CD4-positive, alpha-beta T cell treated with Interleukin-10 for 1 hour (primary cell): Measurements from ENCODE around the gene PET100.

Source experiments
- DNase-seq: peaks from one replicate; pipeline ENCODE4 v3.0.0-alpha.2; 2020

Gene PET100

DNA sequence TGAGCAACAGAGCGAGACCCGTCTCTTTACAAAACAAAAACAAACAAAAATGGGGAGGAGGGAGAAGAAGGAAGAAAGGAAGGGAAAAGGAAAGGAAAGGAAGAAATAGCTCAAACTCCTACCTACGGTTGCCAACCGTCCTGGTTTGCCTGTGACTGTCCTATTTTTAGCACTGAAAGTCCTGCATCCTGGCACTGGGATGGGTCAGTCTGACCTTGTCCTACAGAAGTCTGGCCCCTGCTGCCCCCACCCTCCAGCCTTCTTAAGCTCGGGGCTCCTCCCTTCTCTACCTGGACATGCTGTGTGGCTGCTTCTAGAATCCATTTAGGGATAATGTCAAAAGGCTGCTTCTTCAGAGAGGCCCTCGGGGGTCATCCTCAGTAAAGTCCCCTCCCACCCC is 6.1 kb downstream of the PET100 start:
- DNase-seq, result no peak

GRCh38 chr19:7636317-7636690 is 6.7 kb downstream of the PET100 start:
- DNase-seq, result no peak

- DNase-seq, result peak; percentile 95
Observed at GRCh38 chr19:7636691-7637373, 7.2 kb downstream of the PET100 start, which contains the start of gene STXBP2. TSS of gene STXBP2 (plus strand) at chr19:7637110. CDS start at chr19:7637150, 40 bp downstream.

DNA sequence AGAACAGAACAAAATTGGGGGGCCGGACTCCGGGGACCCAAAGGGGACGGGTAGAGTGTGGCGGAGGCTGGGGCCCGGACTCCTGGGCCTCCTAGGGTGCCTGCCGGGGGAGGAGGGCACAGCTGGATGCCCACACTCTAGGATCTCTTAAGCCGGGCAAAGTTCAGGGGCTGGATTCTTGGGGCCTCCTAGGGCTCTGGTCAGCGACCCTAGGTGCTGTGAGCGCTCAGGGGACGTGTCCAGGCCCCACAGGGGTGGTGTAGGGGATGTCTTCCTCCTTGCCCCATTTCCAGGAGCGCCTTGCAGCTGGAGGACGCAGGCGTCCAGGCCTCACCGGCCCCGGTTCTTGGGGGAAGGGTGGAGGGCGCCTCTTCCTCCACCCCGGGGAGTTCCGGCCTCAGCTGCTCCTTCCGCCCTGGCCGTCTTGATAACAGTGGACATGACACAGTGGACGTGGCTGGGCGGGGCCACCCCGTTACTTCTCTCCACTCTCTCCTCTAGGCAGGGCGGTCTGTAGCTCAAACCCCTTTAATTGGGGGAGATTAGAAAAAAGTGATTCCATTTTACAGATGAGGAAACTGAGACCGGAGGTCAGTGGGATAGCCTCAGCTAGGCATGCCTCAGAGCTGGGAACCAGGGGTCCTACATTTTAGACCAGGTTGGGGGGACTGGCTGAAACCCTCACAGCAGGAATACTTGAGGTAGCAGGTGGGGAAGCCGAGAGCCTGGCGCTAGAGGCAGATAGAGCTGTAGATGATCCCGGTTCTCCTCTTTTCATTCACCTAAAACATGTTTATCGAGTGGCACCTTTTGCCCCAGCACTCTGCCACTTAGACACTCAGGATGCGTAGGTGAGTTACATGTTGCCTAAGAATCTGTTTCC is 8.0 kb downstream of the PET100 start:
- DNase-seq, result peak; percentile 35

- DNase-seq, result no peak
Observed at GRCh38 chr19:7638802-7639465, 9.3 kb downstream of the PET100 start.

DNA sequence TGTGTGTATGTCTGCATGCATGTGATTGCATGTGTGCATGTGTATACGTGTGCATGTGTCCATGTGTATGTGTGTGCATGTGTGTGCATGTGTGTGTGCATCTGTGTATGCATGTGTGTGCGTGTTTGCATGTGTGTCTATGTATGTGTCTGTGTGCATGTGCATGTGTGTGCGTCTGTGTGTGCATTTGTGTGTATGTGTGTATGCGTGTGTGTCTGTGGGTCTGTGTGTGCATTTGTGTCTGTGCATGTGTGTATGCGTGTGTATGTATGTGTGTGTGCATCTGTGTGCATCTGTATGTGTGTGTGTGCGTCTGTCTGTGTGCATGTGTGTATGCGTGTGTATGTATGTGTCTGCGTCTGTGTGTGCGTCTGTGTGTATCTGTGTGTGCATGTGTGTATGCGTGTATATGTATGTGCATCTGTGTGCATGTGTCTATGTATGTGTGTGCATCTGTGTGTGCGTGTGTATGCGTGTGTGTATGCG is 10.3 kb downstream of the PET100 start:
- DNase-seq, result no peak

- no peak for DNase-seq
Observed at GRCh38 chr19:7640803-7641202, 11.2 kb downstream of the PET100 start.

GRCh38 chr19:7641290-7642276 is 12.0 kb downstream of the PET100 start:
- no peak for DNase-seq

- no peak for DNase-seq
Observed at GRCh38 chr19:7642295-7643030, 12.9 kb downstream of the PET100 start.

GRCh38 chr19:7643031-7643415 is 13.4 kb downstream of the PET100 start:
- DNase-seq, result no peak

GRCh38 chr19:7643629-7644549 is 14.3 kb downstream of the PET100 start:
- peak; percentile 41 for DNase-seq

- no peak for DNase-seq
Observed at GRCh38 chr19:7644550-7644877, 14.9 kb downstream of the PET100 start.

DNA sequence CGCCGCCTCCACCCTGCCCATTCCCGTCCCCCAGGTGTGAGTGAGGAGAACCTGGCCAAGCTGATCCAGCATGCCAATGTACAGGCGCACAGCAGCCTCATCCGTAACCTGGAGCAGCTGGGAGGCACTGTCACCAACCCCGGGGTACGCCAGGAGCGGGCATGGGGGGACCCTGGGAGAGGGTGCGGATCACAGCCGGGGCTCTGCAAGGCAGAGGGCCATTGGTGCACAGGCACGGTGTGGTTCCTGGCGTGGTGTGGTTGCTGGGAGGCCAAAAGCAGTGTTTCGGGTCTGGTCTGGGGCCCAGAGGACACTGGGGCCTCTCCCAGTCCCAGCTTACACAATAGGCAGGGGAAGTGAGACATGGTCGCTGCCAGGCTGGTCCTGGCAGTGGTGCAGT is 15.6 kb downstream of the PET100 start:
- no peak for DNase-seq

DNA sequence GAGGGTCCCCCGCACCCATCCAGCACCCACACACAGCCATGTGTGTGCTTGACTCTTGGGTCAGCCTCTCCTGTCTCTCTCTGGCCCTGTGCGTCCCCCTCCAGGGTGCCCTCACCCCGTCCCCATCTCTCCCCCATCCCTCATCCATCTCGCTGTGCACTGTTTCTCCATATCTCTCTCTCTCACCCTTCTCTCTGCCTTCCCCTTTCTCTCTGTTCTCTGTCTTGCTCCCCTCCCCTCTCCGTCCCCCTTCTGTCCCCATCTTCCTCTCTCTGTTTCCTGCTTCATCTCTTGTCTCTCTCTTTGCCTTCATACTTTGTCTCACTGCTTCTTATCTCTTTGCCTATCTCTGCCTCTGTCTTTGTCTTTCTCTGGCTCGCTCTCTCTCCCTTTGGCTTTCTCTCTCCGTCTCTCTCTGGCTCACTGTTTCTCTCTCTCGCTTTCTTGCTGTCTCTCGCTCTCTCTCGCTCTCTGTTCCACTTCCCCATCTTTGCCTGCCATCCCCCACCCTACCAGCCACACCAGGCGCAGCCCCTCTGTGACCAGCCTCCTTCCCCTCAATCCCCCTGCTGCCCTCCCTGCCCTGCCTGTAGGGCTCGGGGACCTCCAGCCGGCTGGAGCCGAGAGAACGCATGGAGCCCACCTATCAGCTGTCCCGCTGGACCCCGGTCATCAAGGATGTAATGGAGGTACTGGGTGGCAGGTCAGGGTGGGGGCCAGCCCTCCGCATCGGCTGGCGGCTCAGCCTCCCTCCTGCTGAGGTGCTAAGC is 16.2 kb downstream of the PET100 start:
- DNase-seq, result no peak

GRCh38 chr19:7646426-7646700 is 16.8 kb downstream of the PET100 start:
- DNase-seq, result no peak

- DNase-seq, result no peak
Observed at GRCh38 chr19:7647156-7647555, 17.6 kb downstream of the PET100 start.

DNA sequence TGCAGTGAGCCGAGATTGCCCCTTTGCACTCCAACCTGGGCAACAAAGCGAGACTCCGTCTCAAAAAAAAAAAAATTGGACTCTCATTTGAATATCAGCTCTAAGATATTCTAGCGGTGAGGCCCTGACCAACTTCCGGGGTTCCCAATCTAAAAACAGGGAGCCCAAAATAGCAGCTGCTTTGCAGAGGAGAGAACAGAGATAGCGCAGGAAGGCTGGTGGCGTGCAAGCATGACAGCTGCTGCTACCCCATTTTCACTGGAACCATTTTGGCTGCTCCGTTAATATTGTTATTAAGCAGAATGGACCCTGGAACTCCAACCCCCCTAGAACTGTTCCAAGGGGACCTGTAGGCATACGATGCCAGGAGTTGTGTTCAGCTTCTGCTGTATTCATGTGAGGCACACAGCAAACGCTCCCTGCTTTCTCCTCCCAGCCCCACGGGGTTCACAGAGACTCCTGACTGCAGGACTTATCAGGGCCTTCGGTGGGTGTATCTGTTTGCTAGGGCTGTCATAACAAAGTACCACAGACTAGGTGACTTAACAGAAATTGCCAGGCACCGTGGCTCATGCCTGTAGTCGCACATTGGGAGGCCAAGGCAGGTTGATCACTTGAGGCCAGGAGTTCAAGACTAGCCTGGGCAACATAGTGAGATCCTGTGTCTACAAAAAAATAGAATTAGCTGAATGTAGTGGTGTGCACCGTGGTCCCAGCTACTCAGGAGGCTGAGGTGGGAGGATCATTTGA is 18.8 kb downstream of the PET100 start:
- DNase-seq, result no peak

DNA sequence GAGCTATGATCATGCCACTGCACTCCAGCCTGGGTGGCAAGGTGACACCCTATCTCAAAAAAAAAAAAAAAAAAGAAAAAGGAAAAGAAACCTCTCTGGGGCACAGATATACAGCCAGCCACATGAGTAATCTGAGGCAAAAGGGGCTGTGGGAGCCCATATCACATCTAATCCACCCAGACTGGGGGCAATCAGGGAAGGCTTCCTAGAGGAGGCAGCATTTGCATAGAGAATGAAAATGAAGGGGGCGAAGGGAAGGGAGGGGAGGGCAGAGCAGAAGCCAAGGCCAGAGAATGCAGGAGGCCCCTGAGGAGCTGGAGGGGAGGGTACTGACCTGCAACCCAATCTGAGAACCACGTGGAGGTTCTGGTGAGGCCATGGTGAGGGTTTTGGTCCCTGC is 20.6 kb downstream of the PET100 start:
- DNase-seq, result no peak

DNA sequence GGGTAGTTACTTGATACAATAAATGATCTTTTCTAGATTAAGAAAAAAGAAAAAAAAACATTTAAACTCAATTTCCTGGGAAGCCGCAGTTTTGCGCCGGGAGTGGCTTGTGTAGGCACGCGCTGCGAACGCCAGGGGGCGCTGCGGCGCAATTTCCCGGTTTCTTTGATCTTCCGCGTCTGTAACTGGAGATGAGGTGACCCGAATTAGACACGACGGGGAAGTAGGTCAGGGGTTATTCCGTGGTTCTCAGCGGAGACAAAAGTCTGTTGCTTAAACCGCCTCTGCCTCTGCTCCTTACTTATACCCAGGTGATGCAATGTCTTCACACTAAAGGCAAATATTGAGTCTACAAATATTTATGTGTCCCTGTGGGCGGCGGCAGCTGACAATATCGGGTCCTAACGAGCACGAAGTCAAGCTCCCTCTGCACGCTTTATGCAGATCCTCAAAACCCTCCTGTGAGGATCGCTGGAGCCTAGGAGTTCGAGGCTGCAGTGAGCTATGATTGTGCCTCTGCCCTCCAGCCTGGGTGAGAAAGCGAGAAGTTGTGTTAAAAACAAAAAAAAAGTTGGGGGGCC is 22.6 kb downstream of the PET100 start:
- peak; percentile 89 for DNase-seq
